Gastrocnemius medialis (tissue), 4 donors: ENCODE results near the gene HS2ST1. TPM values are rescaled to one million over a fixed set of nuclear protein-coding genes. Genes with fewer than 3 reads are reported as not detected.
A peak's percentile ranks its signal among the peaks of the same experiment; 100 is the strongest.

Source experiments
- ATAC-seq, 2 donors: fragments of 150-250 bp; one replicate each; pipeline ENCODE4 v1.9.1; 2016
- DNase-seq, 2 donors: peaks; one replicate each; pipeline ENCODE4 v3.0.0-alpha.2; 2019
- H3K27ac ChIP-seq, 4 donors: fragments of 200-600 bp; sonication (generic); 1 replicate in 1 of 4; 2 replicates in 3 of 4; pipeline ENCODE4 v1.5.1; 2016 to 2018; ENCODE audit warnings: mild to moderate bottlenecking in 2 of 4, moderate library complexity in 1 of 4
- H3K27me3 ChIP-seq, 3 donors: fragments of 200-600 bp; sonication (generic) in 2 of 3; 1 replicate in 1 of 3; 2 replicates in 2 of 3; pipeline versions ENCODE4 v1.5.1 to v1.6.0; 2016 to 2019; ENCODE audit warnings: mild to moderate bottlenecking in 1 of 3, moderate library complexity in 1 of 3
- H3K36me3 ChIP-seq, 2 donors: fragments of 200-600 bp; sonication (generic) in 1 of 2; one replicate each; pipeline ENCODE4 v1.5.1; 2017 to 2018
- H3K4me1 ChIP-seq, 2 donors: fragments of 200-600 bp; sonication (generic) in 1 of 2; one replicate each; pipeline ENCODE4 v1.5.1; 2016 to 2017; ENCODE audit warnings: mild to moderate bottlenecking in 2 of 2
- H3K4me3 ChIP-seq, 4 donors: fragments of 200-600 bp; sonication (generic) in 3 of 4; 1 replicate in 1 of 4; 2 replicates in 3 of 4; pipeline ENCODE4 v1.5.1; 2016 to 2019; ENCODE audit warnings: mild to moderate bottlenecking in 2 of 4
- H3K9me3 ChIP-seq, 3 donors: fragments of 200-600 bp; sonication (generic) in 2 of 3; 1 replicate in 1 of 3; 2 replicates in 2 of 3; pipeline ENCODE4 v1.5.1; 2016 to 2019
- POLR2A ChIP-seq, 2 donors: fragments of 450-650 bp; IDR thresholded peaks; one replicate each; pipeline ENCODE4 v1.6.1; 2017; ENCODE audit warnings: antibody characterized with exemption in 2 of 2, mild to moderate bottlenecking in 2 of 2, moderate library complexity in 2 of 2
- in situ Hi-C, 4 donors: fragments of 200-750 bp; cut with MboI; loops; one replicate each; pipeline versions ENCODE4 v1.15.0 to v1.8.0; 2017; ENCODE audit warnings: low sequenced_read_pairs in 4 of 4
- intact Hi-C: fragments of 100-400 bp; cut with DNase I; formaldehyde crosslinking; loops from one replicate; pipeline ENCODE4 v1.15.1; 2023; ENCODE audit warnings: low total_unique reads
- total RNA-seq, 4 donors: library from RNA; depleted of rRNA; stranded (reverse); fragments of >200 nt; gene quantifications; one replicate each; pipeline versions ENCODE4 v1.1.0 to v1.2.3, GENCODE V29; 2016
- TF ChIP-seq, protein P1 (sequence below), 5 experiments: fragments of 450-650 bp in 3 of 5; fragments of 200-600 bp in 2 of 5; sonication (generic) in 2 of 5; IDR thresholded peaks in 4 of 5; conservative IDR thresholded peaks in 1 of 5; 1 replicate in 4 of 5; 2 replicates in 1 of 5; pipeline ENCODE4 v1.5.1; 2016 to 2019; ENCODE audit warnings: antibody characterized with exemption in 5 of 5, mild to moderate bottlenecking in 3 of 5, moderate library complexity in 3 of 5

The HS2ST1 gene
- total RNA-seq, 4 donors from 2014 or later, result 4.1 to 8.2 (median 6.8) TPM

DNA sequence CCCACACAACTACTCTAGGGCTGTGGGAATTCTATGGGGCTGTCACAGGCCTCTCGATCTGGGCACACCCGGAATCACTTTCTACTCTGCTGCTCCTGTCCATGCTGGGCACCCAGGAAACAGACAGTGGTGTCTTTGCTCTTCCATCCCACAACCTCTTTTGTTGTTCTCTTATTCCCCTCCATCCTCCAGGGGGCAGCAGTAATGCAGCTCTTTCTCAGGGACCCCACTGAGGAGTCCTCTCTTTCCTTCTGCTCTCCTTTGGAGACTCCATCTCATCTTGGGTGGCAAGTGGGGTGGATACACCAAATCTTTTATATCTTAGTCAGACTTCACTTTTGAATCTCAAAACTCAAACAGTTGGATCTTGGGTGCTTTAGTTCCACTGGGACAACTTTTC lies 206.3 kb downstream of the HS2ST1 start:
- in situ Hi-C loops, result no loop called here
- DNase-seq (no peak), ATAC-seq (no peak)
- Histone ChIP-seq H3K27ac (no peak overlapping the region), H3K9me3 (no peaks in the 10 kb centered on the region), H3K27me3 (no peaks in the 10 kb centered on the region), H3K4me1 (no peaks in the 10 kb centered on the region), H3K36me3 (no peaks in the 10 kb centered on the region), H3K4me3 (no peak overlapping the region)
- no peak for TF ChIP-seq POLR2A (IDR thresholded peaks at IDR 0.05)
- TF ChIP-seq, protein P1, sequence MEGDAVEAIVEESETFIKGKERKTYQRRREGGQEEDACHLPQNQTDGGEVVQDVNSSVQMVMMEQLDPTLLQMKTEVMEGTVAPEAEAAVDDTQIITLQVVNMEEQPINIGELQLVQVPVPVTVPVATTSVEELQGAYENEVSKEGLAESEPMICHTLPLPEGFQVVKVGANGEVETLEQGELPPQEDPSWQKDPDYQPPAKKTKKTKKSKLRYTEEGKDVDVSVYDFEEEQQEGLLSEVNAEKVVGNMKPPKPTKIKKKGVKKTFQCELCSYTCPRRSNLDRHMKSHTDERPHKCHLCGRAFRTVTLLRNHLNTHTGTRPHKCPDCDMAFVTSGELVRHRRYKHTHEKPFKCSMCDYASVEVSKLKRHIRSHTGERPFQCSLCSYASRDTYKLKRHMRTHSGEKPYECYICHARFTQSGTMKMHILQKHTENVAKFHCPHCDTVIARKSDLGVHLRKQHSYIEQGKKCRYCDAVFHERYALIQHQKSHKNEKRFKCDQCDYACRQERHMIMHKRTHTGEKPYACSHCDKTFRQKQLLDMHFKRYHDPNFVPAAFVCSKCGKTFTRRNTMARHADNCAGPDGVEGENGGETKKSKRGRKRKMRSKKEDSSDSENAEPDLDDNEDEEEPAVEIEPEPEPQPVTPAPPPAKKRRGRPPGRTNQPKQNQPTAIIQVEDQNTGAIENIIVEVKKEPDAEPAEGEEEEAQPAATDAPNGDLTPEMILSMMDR (IDR thresholded peaks at IDR 0.05 in 4 of 5, conservative IDR thresholded peaks at IDR 0.05 in 1 of 5), result no peak
- intact Hi-C loops, result no loop called here

- DNase-seq (peak in 1 of 2 donors; percentile 29), ATAC-seq (no peak)
- no peaks in the 10 kb centered on the region for H3K4me1 ChIP-seq
- H3K9me3 ChIP-seq, result no peaks in the 10 kb centered on the region
- no peaks in the 10 kb centered on the region for H3K27me3 ChIP-seq
- H3K27ac ChIP-seq, result no peak overlapping the region
- no peaks in the 10 kb centered on the region for H3K36me3 ChIP-seq
- no peak overlapping the region for H3K4me3 ChIP-seq
- TF ChIP-seq, protein P1 (IDR thresholded peaks at IDR 0.05 in 4 of 5, conservative IDR thresholded peaks at IDR 0.05 in 1 of 5), result no peak
- TF ChIP-seq POLR2A (IDR thresholded peaks at IDR 0.05), result no peak
- intact Hi-C loops, result no loop called here
- in situ Hi-C loops, result no loop called here
These were observed 207.3 kb downstream of the HS2ST1 start for GRCh38 chr1:87121711-87122163.

DNA sequence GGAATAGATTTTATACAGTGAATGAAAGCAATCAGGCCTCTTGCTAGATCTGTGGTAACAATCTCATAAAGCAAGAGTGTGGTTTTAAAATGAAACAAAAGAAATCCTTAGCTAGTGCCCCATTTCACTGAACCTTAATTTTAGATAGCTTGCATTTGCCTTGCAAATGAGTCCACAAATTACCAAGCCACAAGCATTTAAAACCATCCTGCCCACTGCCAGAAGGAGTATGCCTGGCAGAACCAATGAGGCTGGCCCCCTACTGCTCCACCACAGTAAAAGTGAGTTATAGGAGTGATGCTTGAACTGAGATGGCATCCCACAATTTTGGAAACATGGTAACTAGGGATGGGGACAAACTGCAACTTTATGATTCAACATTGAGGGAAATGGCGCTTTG lies 207.8 kb downstream of the HS2ST1 start:
- intact Hi-C loops, result no loop called here
- H3K27me3 ChIP-seq, result no peaks in the 10 kb centered on the region
- in situ Hi-C loops, result no loop called here
- no peak overlapping the region for H3K27ac ChIP-seq
- DNase-seq (no peak), ATAC-seq (no peak)
- no peaks in the 10 kb centered on the region for H3K4me1 ChIP-seq
- H3K36me3 ChIP-seq, result no peaks in the 10 kb centered on the region
- H3K4me3 ChIP-seq, result no peak overlapping the region
- H3K9me3 ChIP-seq, result no peaks in the 10 kb centered on the region
- no peak for TF ChIP-seq POLR2A (IDR thresholded peaks at IDR 0.05)
- TF ChIP-seq, protein P1 (IDR thresholded peaks at IDR 0.05 in 4 of 5, conservative IDR thresholded peaks at IDR 0.05 in 1 of 5), result no peak

GRCh38 chr1:87123610-87124009 lies 209.2 kb downstream of the HS2ST1 start:
- Histone ChIP-seq H3K4me3 (no peak overlapping the region), H3K27ac (no peak overlapping the region), H3K36me3 (no peaks in the 10 kb centered on the region), H3K9me3 (no peaks in the 10 kb centered on the region), H3K27me3 (no peaks in the 10 kb centered on the region), H3K4me1 (no peaks in the 10 kb centered on the region)
- DNase-seq, result no peak
- no peak for TF ChIP-seq POLR2A (IDR thresholded peaks at IDR 0.05)
- TF ChIP-seq, protein P1 (IDR thresholded peaks at IDR 0.05 in 4 of 5, conservative IDR thresholded peaks at IDR 0.05 in 1 of 5), result no peak
- in situ Hi-C loops, result no loop called here
- intact Hi-C loops, result no loop called here
- ATAC-seq, result no peak

DNA sequence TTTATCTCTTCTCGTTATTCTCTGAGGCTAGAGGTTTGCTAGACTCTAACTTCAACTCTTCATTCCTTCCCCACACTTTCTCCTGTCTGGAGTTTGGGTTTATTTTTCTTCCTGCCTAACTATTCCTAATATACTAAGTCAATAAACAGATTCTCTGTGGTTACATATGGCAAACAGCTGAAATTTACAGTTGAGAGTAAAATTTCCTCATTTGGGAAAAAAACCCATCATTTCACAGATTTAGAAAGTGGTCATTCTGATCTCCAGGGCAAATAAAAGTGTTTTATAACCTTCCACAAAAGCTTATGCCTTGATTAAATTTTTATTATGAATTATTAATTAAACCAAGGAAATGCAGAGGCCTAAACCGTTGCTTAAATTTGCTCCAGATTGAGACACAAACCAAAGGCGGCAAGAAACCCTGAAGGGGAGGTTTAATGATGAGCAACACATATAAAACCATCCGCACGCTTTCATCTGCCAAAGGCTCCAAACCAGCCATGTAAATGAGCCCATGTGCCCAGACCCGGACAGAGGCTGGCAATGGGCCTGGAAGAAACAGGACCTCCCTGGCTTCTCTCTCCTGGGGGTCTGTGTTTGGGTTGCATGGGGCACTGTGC lies 212.6 kb downstream of the HS2ST1 start:
- no peak for ATAC-seq
- no peaks in the 10 kb centered on the region for H3K27me3 ChIP-seq
- H3K27ac ChIP-seq, result no peak overlapping the region
- TF ChIP-seq, protein P1 (IDR thresholded peaks at IDR 0.05 in 4 of 5, conservative IDR thresholded peaks at IDR 0.05 in 1 of 5), result no peak
- TF ChIP-seq POLR2A (IDR thresholded peaks at IDR 0.05), result no peak
- no peak for DNase-seq
- H3K9me3 ChIP-seq, result no peaks in the 10 kb centered on the region
- in situ Hi-C loops, result loop anchor here in 2 of 4 donors (25.0 kb wide), 3 partner anchors 160 to 835 kb away; no protein-coding TSS in a partner anchor
- no peaks in the 10 kb centered on the region for H3K4me1 ChIP-seq
- intact Hi-C loops, result no loop called here
- no peaks in the 10 kb centered on the region for H3K36me3 ChIP-seq
- no peak overlapping the region for H3K4me3 ChIP-seq
